Osteoblast (primary cell): ENCODE results near the gene CFAP410. TPM values are rescaled to one million over a fixed set of nuclear protein-coding genes. Genes with fewer than 3 reads are reported as not detected.

Source experiments
- DNase-seq: peaks from one replicate; pipeline ENCODE4 v3.0.0; 2011; ENCODE audit warnings: low spot score, mixed read lengths; ENCODE audit not compliant: insufficient read length; ENCODE audit errors: missing footprints
- H2AFZ ChIP-seq: 2 replicates; pipeline ENCODE4 v1.6.0; 2011; ENCODE audit warnings: mild to moderate bottlenecking, low read length
- H3K27ac ChIP-seq: 2 replicates; pipeline ENCODE4 v1.5.1; 2011; ENCODE audit warnings: mild to moderate bottlenecking, low read depth, low read length, moderate library complexity
- H3K27me3 ChIP-seq: 2 replicates; pipeline ENCODE4 v1.6.0; 2012; ENCODE audit warnings: mild to moderate bottlenecking, control low read depth, inconsistent platforms, low read length, moderate library complexity; ENCODE audit not compliant: insufficient read depth
- H3K36me3 ChIP-seq: 2 replicates; pipeline ENCODE4 v1.5.1; 2011; ENCODE audit warnings: mild to moderate bottlenecking, low read length, control low read depth, moderate library complexity; ENCODE audit not compliant: insufficient read depth
- H3K4me1 ChIP-seq: 2 replicates; pipeline ENCODE4 v1.5.1; 2011; ENCODE audit warnings: mild to moderate bottlenecking, low read length, control low read depth, moderate library complexity; ENCODE audit not compliant: insufficient read depth
- H3K4me2 ChIP-seq: 2 replicates; pipeline ENCODE4 v1.6.0; 2011; ENCODE audit warnings: mild to moderate bottlenecking, low read length; ENCODE audit not compliant: insufficient read depth
- H3K4me3 ChIP-seq: fragments of 200-600 bp; sonication (generic); 3 replicates; pipeline ENCODE4 v1.5.1; 2012; ENCODE audit warnings: mild to moderate bottlenecking, low read length, inconsistent platforms; ENCODE audit not compliant: insufficient read depth
- H3K79me2 ChIP-seq: 2 replicates; pipeline ENCODE4 v1.6.0; 2012; ENCODE audit warnings: mild to moderate bottlenecking, low read length, control low read depth, inconsistent platforms; ENCODE audit not compliant: insufficient read depth
- H3K9me3 ChIP-seq: 2 replicates; pipeline ENCODE4 v1.5.1; 2011; ENCODE audit warnings: low read depth, low read length, control low read depth
- H4K20me1 ChIP-seq: 2 replicates; pipeline ENCODE4 v1.6.0; 2012; ENCODE audit warnings: mild to moderate bottlenecking, low read length, control low read depth; ENCODE audit not compliant: insufficient read depth
- CTCF ChIP-seq: IDR thresholded peaks from 2 replicates; pipeline ENCODE4 v1.5.1; 2011; ENCODE audit warnings: mild to moderate bottlenecking, low read depth, low read length, moderate library complexity; ENCODE audit errors: extremely low read depth
- total RNA-seq: library from RNA; depleted of rRNA; stranded (reverse); fragments of >200 nt; gene quantifications from 2 replicates; pipeline ENCODE4 v1.2.3, GENCODE V29; 2012

CFAP410 gene
- total RNA-seq, 1 donor, result 14.5 TPM

GRCh38 chr21:44326716-44327602 lies 12.2 kb downstream of the CFAP410 start:
- Histone ChIP-seq H3K4me1 (no peaks in the 10 kb centered on the region), H3K4me3 (no peak overlapping the region), H3K27ac (no peak overlapping the region), H2AFZ (no peak overlapping the region), H3K36me3 (no peaks in the 10 kb centered on the region), H3K27me3 (no peaks in the 10 kb centered on the region), H3K9me3 (no peaks in the 10 kb centered on the region), H3K4me2 (no peak overlapping the region), H3K79me2 (no peaks in the 10 kb centered on the region), H4K20me1 (peaks cover 3% of the 10 kb centered on the region)
- TF ChIP-seq CTCF, result no peak
- DNase-seq, result no peak

- H3K27ac ChIP-seq, result no peak overlapping the region
- DNase-seq, result no peak
- peaks cover 3% of the 10 kb centered on the region for H4K20me1 ChIP-seq
- H2AFZ ChIP-seq, result no peak overlapping the region
- TF ChIP-seq CTCF, result no peak
- H3K36me3 ChIP-seq, result no peaks in the 10 kb centered on the region
- H3K79me2 ChIP-seq, result no peaks in the 10 kb centered on the region
- no peaks in the 10 kb centered on the region for H3K9me3 ChIP-seq
- H3K27me3 ChIP-seq, result no peaks in the 10 kb centered on the region
- H3K4me2 ChIP-seq, result no peak overlapping the region
- no peaks in the 10 kb centered on the region for H3K4me1 ChIP-seq
- H3K4me3 ChIP-seq, result no peak overlapping the region
These were observed 12.9 kb downstream of the CFAP410 start for GRCh38 chr21:44326272-44326647.

GRCh38 chr21:44325386-44326271 lies 13.6 kb downstream of the CFAP410 start:
- no peaks in the 10 kb centered on the region for H3K79me2 ChIP-seq
- no peaks in the 10 kb centered on the region for H3K9me3 ChIP-seq
- H3K4me1 ChIP-seq, result no peaks in the 10 kb centered on the region
- DNase-seq, result no peak
- no peak for TF ChIP-seq CTCF
- H4K20me1 ChIP-seq, result peaks cover 3% of the 10 kb centered on the region
- H2AFZ ChIP-seq, result no peak overlapping the region
- no peak overlapping the region for H3K27ac ChIP-seq
- H3K4me3 ChIP-seq, result no peak overlapping the region
- H3K36me3 ChIP-seq, result no peaks in the 10 kb centered on the region
- no peaks in the 10 kb centered on the region for H3K27me3 ChIP-seq
- no peak overlapping the region for H3K4me2 ChIP-seq

GRCh38 chr21:44324854-44325107 lies 14.4 kb downstream of the CFAP410 start:
- H3K79me2 ChIP-seq, result no peaks in the 10 kb centered on the region
- DNase-seq, result no peak
- TF ChIP-seq CTCF, result no peak
- H3K36me3 ChIP-seq, result no peaks in the 10 kb centered on the region
- H3K9me3 ChIP-seq, result no peaks in the 10 kb centered on the region
- no peak overlapping the region for H2AFZ ChIP-seq
- no peak overlapping the region for H3K4me3 ChIP-seq
- H3K4me2 ChIP-seq, result no peak overlapping the region
- peaks cover 3% of the 10 kb centered on the region for H4K20me1 ChIP-seq
- no peaks in the 10 kb centered on the region for H3K27me3 ChIP-seq
- no peaks in the 10 kb centered on the region for H3K4me1 ChIP-seq
- H3K27ac ChIP-seq, result no peak overlapping the region
